NCI-H187 (cell line): Measurements from ENCODE around the gene SH3BP4.

ENCODE experiments used
- DNase-seq, 2 experiments: peaks; one replicate each; lab custom pipeline; 2025; lab: John Stamatoyannopoulos, UW

SH3BP4 gene

GRCh38 chr2:234945339-234945873 is 6.4 kb upstream of the SH3BP4 start:
- no peak for DNase-seq

GRCh38 chr2:234947556-234947955 is 4.3 kb upstream of the SH3BP4 start:
- no peak for DNase-seq

- no peak for DNase-seq
These were observed 1.9 kb upstream of the SH3BP4 start for GRCh38 chr2:234949762-234950434.

DNA sequence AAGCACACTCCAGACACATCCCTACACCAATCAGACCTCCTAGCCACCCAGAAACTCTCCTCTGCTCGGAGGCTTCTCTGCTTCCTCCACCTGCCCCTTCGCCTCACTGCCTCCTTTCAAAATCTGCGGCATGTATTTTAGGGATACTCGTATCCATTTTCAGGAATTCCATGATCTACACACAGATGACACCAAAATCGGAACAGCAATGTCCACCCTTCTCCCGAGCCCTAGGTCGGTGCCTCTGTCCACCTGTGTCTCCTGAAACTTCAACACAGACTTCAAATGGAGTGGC is 1.4 kb upstream of the SH3BP4 start:
- no peak for DNase-seq

GRCh38 chr2:234950730-234951663 is 820 bp upstream of the SH3BP4 start:
- no peak for DNase-seq

DNA sequence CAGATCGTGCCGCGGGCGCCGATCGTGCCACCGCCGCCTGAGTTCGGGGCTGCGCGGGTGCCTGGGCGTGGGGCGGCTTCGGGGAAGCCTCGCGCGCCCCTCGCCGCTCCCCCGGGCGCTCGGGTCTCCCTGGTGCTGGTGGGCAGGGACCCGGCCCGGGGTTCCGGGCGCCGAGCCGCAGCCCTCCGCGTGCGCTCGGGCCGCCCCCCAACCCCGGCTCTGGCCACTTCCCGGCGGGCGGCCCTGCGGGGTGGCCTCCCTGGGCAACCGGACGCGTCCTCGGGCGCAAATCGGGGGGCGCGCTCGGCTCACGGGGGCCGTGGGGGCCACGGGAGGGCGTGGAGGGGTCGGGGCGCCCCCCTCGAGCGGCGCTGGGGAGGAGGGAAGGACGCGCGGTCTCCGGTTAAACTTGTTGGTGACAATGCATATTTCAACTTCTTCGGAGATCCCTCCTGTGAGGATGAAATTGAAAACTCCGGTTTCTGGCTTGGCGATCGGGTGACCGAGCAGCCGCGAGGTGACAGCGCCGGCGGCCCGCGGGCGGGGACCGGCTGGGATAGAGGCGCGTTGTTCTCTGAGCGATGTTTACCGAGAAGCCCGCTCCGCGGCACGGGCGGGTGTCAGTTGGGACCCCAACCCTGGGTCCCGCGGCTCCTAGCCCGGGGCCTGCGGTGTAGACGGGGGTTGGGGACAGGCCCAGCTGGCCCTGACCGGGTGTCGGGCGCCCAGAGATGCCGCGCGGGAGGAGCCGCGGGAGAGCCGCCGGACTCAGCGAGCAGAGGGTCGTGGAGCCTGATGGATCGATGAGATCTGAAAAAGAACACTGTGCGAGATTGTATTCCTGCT is 676 bp downstream of the SH3BP4 start:
- DNase-seq: no peak

DNA sequence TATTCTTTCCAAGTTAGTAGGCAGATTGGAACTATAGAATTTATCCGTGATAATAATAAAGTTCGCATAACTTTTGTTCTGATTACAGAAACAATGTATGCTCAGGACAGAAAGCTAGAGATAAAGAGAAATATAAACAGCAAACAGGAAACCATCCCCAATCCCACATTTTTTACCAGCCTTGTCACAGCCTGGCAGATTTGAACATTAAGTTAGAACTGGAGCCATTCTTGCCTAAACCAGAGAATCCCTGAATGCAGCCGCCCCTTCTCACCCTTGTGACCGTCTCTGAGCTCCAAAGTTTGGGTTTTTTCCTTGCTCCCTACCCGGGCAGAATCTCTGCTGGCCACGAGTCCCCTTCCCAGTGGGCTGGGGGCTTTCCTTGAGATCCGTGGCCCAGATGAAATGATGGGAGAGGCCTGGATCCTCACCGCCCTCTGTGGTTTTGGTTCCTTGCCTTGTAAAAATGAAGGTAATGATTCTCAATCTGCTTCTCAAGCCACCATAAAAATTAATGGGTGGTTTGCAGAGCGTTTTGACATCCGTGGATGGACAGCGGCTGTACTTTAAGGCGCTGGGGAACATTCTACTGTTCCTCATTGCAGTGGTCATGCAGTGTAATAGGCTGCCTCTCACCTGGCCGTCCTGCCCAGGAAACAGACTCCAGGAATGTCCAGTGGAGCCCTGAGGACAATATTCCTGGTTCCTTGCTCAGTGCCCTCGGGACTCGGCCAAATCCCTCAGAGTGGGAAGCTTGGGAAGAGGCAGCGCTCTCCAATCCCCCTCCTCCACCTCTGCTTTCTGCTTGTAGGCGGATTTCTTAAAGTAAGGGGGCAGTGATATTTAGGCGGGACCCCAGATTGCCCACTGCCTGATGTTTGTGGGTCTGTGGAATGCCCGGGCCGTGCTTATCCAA is 1.6 kb downstream of the SH3BP4 start:
- DNase-seq: no peak

DNA sequence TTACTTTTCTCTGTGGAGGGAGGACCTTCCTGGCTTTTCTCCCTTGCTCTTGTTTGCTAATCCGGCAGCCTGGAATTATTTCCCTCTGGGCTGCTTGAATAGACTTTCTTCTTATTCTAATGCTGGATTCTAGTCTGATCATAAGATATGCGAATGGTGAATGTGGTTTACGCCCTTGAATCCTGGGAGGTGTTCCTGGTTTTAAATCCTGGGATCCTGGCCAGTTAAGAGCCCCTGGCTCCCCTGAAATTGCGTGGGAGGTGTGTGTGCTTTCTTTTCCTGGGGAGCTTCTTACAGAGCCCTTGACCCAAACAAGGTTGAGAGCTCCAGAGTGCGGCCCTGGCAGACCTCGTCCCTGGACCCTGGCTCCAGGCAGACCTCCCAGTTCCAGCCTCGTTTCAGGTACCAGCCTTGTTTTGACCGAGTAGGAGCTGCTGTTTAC is 2.8 kb downstream of the SH3BP4 start:
- no peak for DNase-seq

- no peak for DNase-seq
These were observed 3.3 kb downstream of the SH3BP4 start for GRCh38 chr2:234955091-234955591.

- DNase-seq: no peak
These were observed 4.2 kb downstream of the SH3BP4 start for GRCh38 chr2:234955971-234956509.

- DNase-seq: no peak
These were observed 6.0 kb downstream of the SH3BP4 start for GRCh38 chr2:234957834-234958135.

GRCh38 chr2:234958311-234958710 is 6.5 kb downstream of the SH3BP4 start:
- DNase-seq: no peak

DNA sequence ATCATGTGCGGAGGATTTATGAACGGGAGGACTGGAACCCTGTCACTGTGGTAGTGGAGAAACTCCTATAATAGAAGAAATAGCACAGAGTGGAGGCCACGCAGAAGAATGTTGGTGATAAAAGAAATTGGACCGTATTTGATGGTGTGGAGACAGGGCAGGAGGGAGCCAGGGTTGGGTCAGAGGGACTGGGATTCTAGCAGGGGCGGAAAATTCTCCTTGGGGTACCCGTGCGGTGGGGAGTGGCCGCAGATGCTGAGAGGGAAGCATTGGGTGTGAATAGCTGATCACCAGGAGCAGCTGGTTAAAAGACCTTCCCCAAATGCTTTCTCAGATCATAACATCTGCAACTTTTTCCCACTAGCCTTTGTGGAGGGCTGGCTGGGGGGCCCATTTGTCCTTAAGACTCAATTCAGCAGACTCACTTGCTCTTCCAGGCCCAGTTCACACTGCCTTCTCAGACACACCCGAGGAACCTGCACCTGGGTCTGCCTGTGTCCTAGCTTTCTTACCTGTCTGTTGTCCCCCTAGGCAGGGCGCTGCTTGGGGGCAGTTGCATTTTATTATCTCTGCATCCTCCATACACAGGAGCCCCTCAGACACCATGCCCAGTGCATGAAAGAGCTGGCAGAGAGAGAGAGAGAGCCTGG is 7.1 kb downstream of the SH3BP4 start:
- DNase-seq: no peak

- no peak for DNase-seq
These were observed 8.6 kb downstream of the SH3BP4 start for GRCh38 chr2:234960175-234961088.

- DNase-seq: no peak
These were observed 10.0 kb downstream of the SH3BP4 start for GRCh38 chr2:234961784-234962183.

GRCh38 chr2:234963773-234964615 is 12.2 kb downstream of the SH3BP4 start:
- no peak for DNase-seq

GRCh38 chr2:234964631-234965461 is 13.0 kb downstream of the SH3BP4 start:
- DNase-seq: no peak
